Fibroblast of lung (primary cell): Measurements from ENCODE around the gene SLC25A40.

Experiments
- CTCF ChIP-seq, 2 donors: IDR thresholded peaks in 1 of 2; conservative IDR thresholded peaks in 1 of 2; 1 replicate in 1 of 2; 2 replicates in 1 of 2; pipeline ENCODE4 v1.5.1; 2011 to 2012; ENCODE audit warnings: low read length in 2 of 2, control low read depth in 1 of 2, inconsistent platforms in 1 of 2, low read depth in 1 of 2, mild to moderate bottlenecking in 1 of 2
- EZH2 ChIP-seq: IDR thresholded peaks from 2 replicates; pipeline ENCODE4 v1.5.1; 2012; ENCODE audit warnings: low read length, control low read depth, mild to moderate bottlenecking; ENCODE audit errors: missing control alignments

- TF ChIP-seq EZH2 (no peak), CTCF (conservative IDR thresholded peaks at IDR 0.05 in 1 of 2, IDR thresholded peaks at IDR 0.05 in 1 of 2; ENCODE audit: low read depth in 1 of 2, low read length in 2 of 2) (no peak)
Measured at GRCh38 chr7:87918740-87919139, 42.6 kb upstream of the SLC25A40 start.
